Measurements from ENCODE around the gene RGS3. TPM values are rescaled to one million over a fixed set of nuclear protein-coding genes. Genes with fewer than 3 reads are reported as not detected.

The RGS3 gene
- total RNA-seq, 6 donors from 2014 or later = 60.3 to 93.2 (median 72.6) TPM

- 64 to 78% methylated on average over 4 of the region's 4 CpGs for WGBS, 2 donors
- H3K4me3 ChIP-seq = no peak overlapping the region
- TF ChIP-seq CTCF (IDR thresholded peaks at IDR 0.05) (no peak), POLR2A (IDR thresholded peaks at IDR 0.05) (no peak), EP300 (IDR thresholded peaks at IDR 0.05) (no peak), POLR2AphosphoS5 (IDR thresholded peaks at IDR 0.05) (peak in 1 of 2 donors; percentile 57)
Measured at GRCh38 chr9:113526841-113527240, 63.3 kb downstream of the RGS3 start.

GRCh38 chr9:113528088-113528487 lies 64.6 kb downstream of the RGS3 start:
- H3K4me3 ChIP-seq = no peak overlapping the region
- H3K27ac ChIP-seq = peak overlapping the region in 3 of 4 donors; percentile 54 to 81 (median 74)
- H3K27me3 ChIP-seq = no peaks in the 10 kb centered on the region
- TF ChIP-seq POLR2A (IDR thresholded peaks at IDR 0.05) (no peak), EP300 (IDR thresholded peaks at IDR 0.05) (no peak), CTCF (IDR thresholded peaks at IDR 0.05) (no peak), POLR2AphosphoS5 (IDR thresholded peaks at IDR 0.05) (no peak)
- no peaks in the 10 kb centered on the region for H3K9me3 ChIP-seq
- no peak for ATAC-seq (ENCODE audit: low FRiP score in 2 of 2)
- DNase-seq = no peak
- H3K4me1 ChIP-seq = peaks cover 39 to 54% (median 46%) of the 10 kb centered on the region in 4 donors
- H3K36me3 ChIP-seq = peaks cover 0 to 18% (median 10%) of the 10 kb centered on the region in 4 donors
- WGBS, 2 donors = 77 to 86% methylated on average over 5 to 6 of the region's 6 CpGs

More at GRCh38 chr9:113526841-113527240, 63.3 kb downstream of the RGS3 start:
- H3K27ac ChIP-seq = peak overlapping the region; percentile 42 to 81 (median 64)
- no peak for ATAC-seq (ENCODE audit: low FRiP score in 2 of 2)
- DNase-seq = no peak
- H3K9me3 ChIP-seq = no peaks in the 10 kb centered on the region
- H3K4me1 ChIP-seq = peaks cover 52 to 63% (median 58%) of the 10 kb centered on the region in 4 donors
- H3K27me3 ChIP-seq = no peaks in the 10 kb centered on the region
- H3K36me3 ChIP-seq = peaks cover 0 to 18% (median 7%) of the 10 kb centered on the region in 4 donors

GRCh38 chr9:113528811-113529210 lies 65.3 kb downstream of the RGS3 start:
- WGBS, 2 donors = 100% methylated on average over 2 of the region's 2 CpGs
- TF ChIP-seq CTCF (IDR thresholded peaks at IDR 0.05) (no peak), POLR2A (IDR thresholded peaks at IDR 0.05) (no peak), EP300 (IDR thresholded peaks at IDR 0.05) (no peak), POLR2AphosphoS5 (IDR thresholded peaks at IDR 0.05) (no peak)
- Histone ChIP-seq H3K36me3 (peaks cover 0 to 17% (median 9%) of the 10 kb centered on the region in 4 donors), H3K4me3 (no peak overlapping the region), H3K4me1 (peaks cover 34 to 47% (median 41%) of the 10 kb centered on the region in 4 donors), H3K27ac (peak overlapping the region in 2 of 4 donors; percentile 13 to 54), H3K9me3 (no peaks in the 10 kb centered on the region), H3K27me3 (no peaks in the 10 kb centered on the region)
- DNase-seq (no peak), ATAC-seq (ENCODE audit: low FRiP score in 2 of 2) (no peak)

- peaks cover 0 to 17% (median 9%) of the 10 kb centered on the region in 4 donors for H3K36me3 ChIP-seq
- 81 to 84% methylated on average over 6 to 7 of the region's 7 CpGs for WGBS, 2 donors
- peak overlapping the region in 1 of 4 donors; percentile 13 for H3K27ac ChIP-seq
- peaks cover 28 to 40% (median 37%) of the 10 kb centered on the region in 4 donors for H3K4me1 ChIP-seq
- no peaks in the 10 kb centered on the region for H3K27me3 ChIP-seq
- TF ChIP-seq CTCF (IDR thresholded peaks at IDR 0.05) = no peak
- TF ChIP-seq POLR2A (IDR thresholded peaks at IDR 0.05) = no peak
- TF ChIP-seq POLR2AphosphoS5 (IDR thresholded peaks at IDR 0.05) = no peak
- no peak for TF ChIP-seq EP300 (IDR thresholded peaks at IDR 0.05)
- ATAC-seq (ENCODE audit: low FRiP score in 2 of 2) = no peak
- no peak overlapping the region for H3K4me3 ChIP-seq
- DNase-seq = no peak
- no peaks in the 10 kb centered on the region for H3K9me3 ChIP-seq
Measured at GRCh38 chr9:113529336-113530009, 65.9 kb downstream of the RGS3 start.
